A549 (cell line): ENCODE results near the gene MAPK8IP3. TPM values are rescaled to one million over a fixed set of nuclear protein-coding genes. Genes with fewer than 3 reads are reported as not detected.

Source experiments
- ATAC-seq, 2 experiments: fragments of 200-7000 bp in 1 of 2; fragments of >200 bp in 1 of 2; cut with Nextera tagmentation in 1 of 2; cut with Tn5 transposase in 1 of 2; 3 replicates each; pipeline versions ENCODE4 v1.8.0 to v1.9.1; 2018 to 2020; ENCODE audit warnings: mild to moderate bottlenecking in 1 of 2, moderate library complexity in 1 of 2
- CTCF ChIA-PET: fragments of 300-600 bp; sonication (Branson Sonifier 250); formaldehyde crosslinking; extraction: SDS; loops from one replicate; lab custom pipeline; 2021; ENCODE audit warnings: antibody characterized with exemption, inconsistent platforms; lab: Yijun Ruan, JAX
- POLR2A ChIA-PET: fragments of 350-600 bp; formaldehyde crosslinking; extraction: SDS; loops from one replicate; lab custom pipeline; 2021; ENCODE audit warnings: antibody characterized with exemption, inconsistent platforms; lab: Yijun Ruan, JAX
- DNase-seq, 2 experiments: peaks; one replicate each; pipeline versions ENCODE4 v3.0.0 to v3.0.0-alpha.2; 2011 to 2016; ENCODE audit warnings: low read depth in 1 of 2, low spot score in 1 of 2
- FAIRE-seq: peaks from 2 replicates; lab custom pipeline; 2011; peaks lifted over from hg19 to GRCh38; lab: Jason Lieb, UNC
- H3K27ac ChIP-seq, 2 experiments: fragments of >200 bp; sonication (Bioruptor Twin); formaldehyde crosslinking; 3 replicates each; pipeline ENCODE4 v1.5.1; 2016 to 2017
- H3K4me1 ChIP-seq: fragments of >200 bp; sonication (Bioruptor Twin); formaldehyde crosslinking; 3 replicates; pipeline ENCODE4 v1.6.1; 2016
- H3K4me2 ChIP-seq: fragments of >200 bp; sonication (Bioruptor Twin); formaldehyde crosslinking; 3 replicates; pipeline ENCODE4 v1.6.1; 2016
- H3K4me3 ChIP-seq: fragments of >200 bp; sonication (Bioruptor Twin); formaldehyde crosslinking; 3 replicates; pipeline ENCODE4 v1.5.1; 2016
- H3K9me3 ChIP-seq: fragments of >200 bp; sonication (Bioruptor Twin); formaldehyde crosslinking; 3 replicates; pipeline ENCODE4 v1.6.1; 2016
- CHD2 ChIP-seq: fragments of 150-350 bp; IDR thresholded peaks from 2 replicates; pipeline ENCODE4 v1.6.1; 2014; ENCODE audit warnings: low read length; ENCODE audit not compliant: partially characterized antibody
- CTCF ChIP-seq: fragments of >200 bp; sonication (Bioruptor Twin); formaldehyde crosslinking; IDR thresholded peaks from 3 replicates; pipeline ENCODE4 v1.5.1; 2016
- EHF ChIP-seq: fragments of 250-450 bp; sonication (Bioruptor Pico); IDR thresholded peaks from 2 replicates; pipeline ENCODE4 v1.5.0; 2020; ENCODE audit warnings: mild to moderate bottlenecking
- EHMT2 ChIP-seq: fragments of 200-600 bp; sonication (generic); IDR thresholded peaks from 2 replicates; pipeline ENCODE4 v1.6.1; 2016; ENCODE audit warnings: antibody characterized with exemption, low read depth, mild to moderate bottlenecking, moderate library complexity
- EP300 ChIP-seq, 2 experiments: fragments of >200 bp; sonication (Bioruptor Twin); formaldehyde crosslinking; IDR thresholded peaks; 2 replicates in 1 of 2; 3 replicates in 1 of 2; pipeline ENCODE4 v1.6.1; 2016 to 2017
- FOSB ChIP-seq: fragments of 250-450 bp; sonication (Bioruptor Pico); IDR thresholded peaks from 2 replicates; pipeline ENCODE4 v1.5.0; 2020; ENCODE audit warnings: mild to moderate bottlenecking, moderate library complexity
- GATA3 ChIP-seq: IDR thresholded peaks from 2 replicates; pipeline ENCODE4 v1.6.1; 2012; ENCODE audit warnings: borderline replicate concordance
- HMGXB4 ChIP-seq: fragments of 250-450 bp; sonication (Bioruptor Pico); IDR thresholded peaks from 2 replicates; pipeline ENCODE4 v1.5.0; 2021; ENCODE audit warnings: mild to moderate bottlenecking, moderate library complexity, borderline replicate concordance
- HOXA7 ChIP-seq: fragments of 250-450 bp; sonication (Bioruptor Pico); IDR thresholded peaks from 2 replicates; pipeline ENCODE4 v1.5.0; 2020; ENCODE audit warnings: mild to moderate bottlenecking, moderate library complexity
- KDM1A ChIP-seq: fragments of 200-600 bp; sonication (generic); IDR thresholded peaks from 2 replicates; pipeline ENCODE4 v1.6.1; 2016; ENCODE audit warnings: low read depth, mild to moderate bottlenecking
- KDM5A ChIP-seq: fragments of 200-600 bp; sonication (generic); IDR thresholded peaks from 2 replicates; pipeline ENCODE4 v1.6.1; 2016; ENCODE audit warnings: antibody characterized with exemption, mild to moderate bottlenecking
- MAX ChIP-seq: IDR thresholded peaks from 2 replicates; pipeline ENCODE4 v1.6.1; 2012
- MAZ ChIP-seq: fragments of 150-350 bp; IDR thresholded peaks from 2 replicates; pipeline ENCODE4 v1.6.1; 2014; ENCODE audit warnings: antibody characterized with exemption, low read depth, low read length, borderline replicate concordance
- MYC ChIP-seq: IDR thresholded peaks from 2 replicates; pipeline ENCODE4 v1.6.1; 2012; ENCODE audit warnings: mild to moderate bottlenecking, inconsistent platforms, low read length, improper control_type of control experiment, borderline replicate concordance
- NFE2L2 ChIP-seq: fragments of 150-350 bp; conservative IDR thresholded peaks from 2 replicates; pipeline ENCODE4 v1.6.1; 2014; ENCODE audit warnings: low read length
- NR3C1 ChIP-seq: fragments of >200 bp; sonication (Bioruptor Twin); formaldehyde crosslinking; IDR thresholded peaks from 3 replicates; pipeline ENCODE4 v1.6.1; 2017
- POLR2A ChIP-seq: IDR thresholded peaks from 2 replicates; pipeline ENCODE4 v1.6.1; 2012; ENCODE audit warnings: mild to moderate bottlenecking, low read length
- POLR2AphosphoS2 ChIP-seq: conservative IDR thresholded peaks from 2 replicates; pipeline ENCODE4 v1.6.1; 2012; ENCODE audit warnings: low read length, improper control_type of control experiment, inconsistent platforms
- RAD21 ChIP-seq, 2 experiments: fragments of >200 bp in 1 of 2; sonication (Bioruptor Twin) in 1 of 2; formaldehyde crosslinking in 1 of 2; IDR thresholded peaks in 1 of 2; conservative IDR thresholded peaks in 1 of 2; 2 replicates in 1 of 2; 3 replicates in 1 of 2; pipeline ENCODE4 v1.6.1; 2012 to 2018; ENCODE audit warnings: inconsistent platforms in 1 of 2
- RCOR1 ChIP-seq: fragments of 150-350 bp; IDR thresholded peaks from 2 replicates; pipeline ENCODE4 v1.6.1; 2014; ENCODE audit warnings: antibody characterized with exemption, low read length, low read depth
- RFX5 ChIP-seq: fragments of 450-650 bp; IDR thresholded peaks from 2 replicates; pipeline ENCODE4 v1.7.1; 2014; ENCODE audit warnings: antibody characterized with exemption, mild to moderate bottlenecking, moderate library complexity
- SMC3 ChIP-seq: fragments of >200 bp; sonication (Bioruptor Twin); formaldehyde crosslinking; IDR thresholded peaks from 3 replicates; pipeline ENCODE4 v1.6.1; 2018; ENCODE audit warnings: inconsistent platforms
- SREBF2 ChIP-seq: fragments of 450-650 bp; IDR thresholded peaks from 2 replicates; pipeline ENCODE4 v1.6.1; 2014; ENCODE audit warnings: mild to moderate bottlenecking, moderate library complexity
- TFCP2L1 ChIP-seq: fragments of 250-450 bp; sonication (Bioruptor Pico); IDR thresholded peaks from 2 replicates; pipeline ENCODE4 v1.5.0; 2021; ENCODE audit warnings: mild to moderate bottlenecking
- ZFP36 ChIP-seq: fragments of 450-650 bp; IDR thresholded peaks from 2 replicates; pipeline ENCODE4 v1.6.1; 2014; ENCODE audit warnings: borderline replicate concordance; ENCODE audit not compliant: partially characterized antibody
- ZNF302 ChIP-seq: fragments of 250-450 bp; sonication (Bioruptor Pico); IDR thresholded peaks from 2 replicates; pipeline ENCODE4 v1.9.0; 2021; ENCODE audit warnings: inconsistent platforms, mild to moderate bottlenecking, moderate library complexity
- WGBS: methylation state at CpG from one replicate; pipeline ENCODE4 v1.1.6; 2017; ENCODE audit errors: missing lambda C conversion rate; 5-methylcytosine and 5-hydroxymethylcytosine counted together
- polyA plus RNA-seq, 4 experiments: library from polyadenylated mRNA; depleted of rRNA in 3 of 4; stranded (reverse); fragments of >200 nt; fragmentation: RNase III in 1 of 4; extraction: RNeasy Plus Mini Kit Qiagen cat#74134 plus additional on column Dnase treatment in 1 of 4; gene quantifications; 2 replicates in 3 of 4; 3 replicates in 1 of 4; pipeline ENCODE4 v1.2.3, GENCODE V29; 2011 to 2017
- TF ChIP-seq, protein P1 (sequence below): fragments of 250-450 bp; sonication (Bioruptor Pico); IDR thresholded peaks from 2 replicates; pipeline ENCODE4 v1.5.0; 2020; ENCODE audit warnings: low read depth, mild to moderate bottlenecking, moderate library complexity
- TF ChIP-seq, protein P2 (sequence below): fragments of >200 bp; sonication (Bioruptor Twin); formaldehyde crosslinking; IDR thresholded peaks from 2 replicates; pipeline ENCODE4 v1.6.1; 2016

MAPK8IP3 gene
- polyA plus RNA-seq, 2 of the 4 experiments (the other 2 are of a cell fraction), result 12.0 to 53.3 TPM

DNA sequence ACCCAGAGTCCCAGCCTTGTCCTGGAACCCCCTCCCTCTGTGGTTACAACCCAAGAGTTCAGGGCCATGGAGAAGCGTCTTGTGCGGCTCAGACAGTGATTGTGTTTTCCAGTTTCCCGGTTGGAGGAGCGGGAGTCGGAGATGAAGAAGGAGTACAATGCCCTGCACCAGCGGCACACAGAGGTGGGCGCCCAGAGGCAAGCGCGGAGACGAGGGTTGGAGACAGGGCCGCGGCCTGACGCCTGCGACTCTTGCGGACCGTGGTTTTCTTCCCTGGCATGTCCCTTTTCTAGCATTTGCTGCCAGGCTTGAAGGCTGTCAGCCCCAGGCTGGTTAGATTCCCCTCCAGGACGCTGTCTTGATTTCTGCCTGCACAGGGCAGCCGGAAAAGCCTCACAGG, 23.0 kb downstream of the MAPK8IP3 start (continued):
- TF ChIP-seq SREBF2 (no peak), KDM5A (no peak), CHD2 (no peak), EHF (CRISPR knock-in tag) (no peak), FOSB (no peak), POLR2AphosphoS2 (no peak), NFE2L2 (no peak), RAD21 (conservative IDR thresholded peaks at IDR 0.05 in 1 of 2, IDR thresholded peaks at IDR 0.05 in 1 of 2) (no peak), EP300 (IDR thresholded peaks at IDR 0.05) (no peak), NR3C1 (no peak), EHMT2 (no peak), GATA3 (no peak)
- TF ChIP-seq, protein P1, sequence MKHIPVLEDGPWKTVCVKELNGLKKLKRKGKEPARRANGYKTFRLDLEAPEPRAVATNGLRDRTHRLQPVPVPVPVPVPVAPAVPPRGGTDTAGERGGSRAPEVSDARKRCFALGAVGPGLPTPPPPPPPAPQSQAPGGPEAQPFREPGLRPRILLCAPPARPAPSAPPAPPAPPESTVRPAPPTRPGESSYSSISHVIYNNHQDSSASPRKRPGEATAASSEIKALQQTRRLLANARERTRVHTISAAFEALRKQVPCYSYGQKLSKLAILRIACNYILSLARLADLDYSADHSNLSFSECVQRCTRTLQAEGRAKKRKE (CRISPR knock-in tag), result no peak

DNA sequence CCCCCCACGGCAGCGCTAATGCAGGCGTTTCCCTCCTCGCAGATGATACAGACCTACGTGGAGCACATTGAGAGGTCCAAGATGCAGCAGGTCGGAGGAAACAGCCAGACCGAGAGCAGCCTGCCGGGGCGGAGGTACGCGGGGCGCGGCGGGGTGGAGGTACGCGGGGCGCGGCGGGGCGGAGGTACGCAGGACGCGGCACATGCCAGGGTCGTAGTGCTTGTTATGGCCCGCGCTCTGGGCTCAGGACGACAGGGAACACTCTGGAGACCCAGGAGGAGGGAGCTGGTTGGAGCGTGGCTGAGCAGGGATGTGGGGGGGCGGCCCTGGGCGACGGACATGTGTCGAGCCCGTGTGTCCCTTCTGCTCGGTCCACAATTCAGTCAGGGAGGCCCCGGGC, 23.4 kb downstream of the MAPK8IP3 start:
- no peaks in the 10 kb centered on the region; the same call in 2 of the 3 replicates for H3K9me3 ChIP-seq
- ChIA-PET POLR2A (no interaction called here), CTCF (interaction anchor here (0.9 to 6.8 kb wide), 3 partner anchors 15 to 34 kb away, joined by 3 to 34 read pairs (median 9); partner anchors contain the start of gene MAPK8IP3)
- TF ChIP-seq RFX5 (no peak), MAZ (no peak), CTCF (no peak), TFCP2L1 (CRISPR knock-in tag) (no peak)
- TF ChIP-seq, all 56 proteins: peak for 0
- no peak overlapping the region for H3K4me3 ChIP-seq
- ATAC-seq, result no peak
- H3K27ac ChIP-seq, result no peak overlapping the region
- FAIRE-seq, result no peak
- no peak overlapping the region for H3K4me2 ChIP-seq
- 92% methylated on average over 23 of the region's 35 CpGs for WGBS
- H3K4me1 ChIP-seq, result no peaks in the 10 kb centered on the region
- DNase-seq, result no peak

GRCh38 chr16:1731073-1731472, 25.1 kb downstream of the MAPK8IP3 start:
- no peak for DNase-seq
- Histone ChIP-seq H3K4me1 (no peaks in the 10 kb centered on the region), H3K4me3 (no peak overlapping the region), H3K9me3 (peaks cover 4% of the 10 kb centered on the region; the same call in 1 of the 3 replicates), H3K27ac (no peak overlapping the region), H3K4me2 (no peak overlapping the region)
- ATAC-seq, result 0 out of 6 replicates have a peak, but pooled peaks of 1 of the 2 experiments have one; percentile 28
- FAIRE-seq, result no peak
- TF ChIP-seq ZNF302, result no peak
- no peak for TF ChIP-seq KDM5A
- TF ChIP-seq GATA3, result no peak
- TF ChIP-seq POLR2A, result no peak
- no peak for TF ChIP-seq NFE2L2
- no peak for TF ChIP-seq FOSB
- TF ChIP-seq MAX, result no peak
- TF ChIP-seq HMGXB4, result no peak
- TF ChIP-seq MYC, result no peak
- TF ChIP-seq SMC3, result no peak
- TF ChIP-seq RCOR1, result no peak
- TF ChIP-seq, protein P2, sequence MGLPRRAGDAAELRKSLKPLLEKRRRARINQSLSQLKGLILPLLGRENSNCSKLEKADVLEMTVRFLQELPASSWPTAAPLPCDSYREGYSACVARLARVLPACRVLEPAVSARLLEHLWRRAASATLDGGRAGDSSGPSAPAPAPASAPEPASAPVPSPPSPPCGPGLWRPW, result no peak
- TF ChIP-seq EP300 (IDR thresholded peaks at IDR 0.05), result no peak
- TF ChIP-seq POLR2AphosphoS2, result no peak
- TF ChIP-seq KDM1A, result no peak
- TF ChIP-seq ZFP36, result no peak
- no peak for TF ChIP-seq EHF (CRISPR knock-in tag)
- TF ChIP-seq HOXA7 (CRISPR knock-in tag), result no peak
- WGBS, result 93% methylated on average over 7 of the region's 7 CpGs
- POLR2A ChIA-PET, result no interaction called here
- CTCF ChIA-PET, result interaction anchor here (2.0 to 6.8 kb wide), 2 partner anchors 14 to 24 kb away, joined by 9 to 34 read pairs; partner anchors contain the start of gene MAPK8IP3
